Thymus (tissue), 11 donors: ENCODE data around the gene SLC35F3. TPM values are rescaled to one million over a fixed set of nuclear protein-coding genes. Genes with fewer than 3 reads are reported as not detected.

ENCODE experiments used
- DNase-seq, 9 donors: peaks; one replicate each; pipeline ENCODE4 v3.0.0-alpha.2; 2013; ENCODE audit warnings: low spot score in 9 of 9, low read depth in 6 of 9, missing footprints in 1 of 9
- H3K27ac ChIP-seq, 2 donors: one replicate each; pipeline ENCODE4 v1.5.1; 2013; ENCODE audit warnings: control low read depth in 1 of 2, low read depth in 1 of 2, low read length in 1 of 2, mild to moderate bottlenecking in 1 of 2, moderate library complexity in 1 of 2
- H3K27me3 ChIP-seq, 2 donors: one replicate each; pipeline ENCODE4 v1.5.1; 2013; ENCODE audit warnings: low read length in 1 of 2; ENCODE audit not compliant: control insufficient read depth in 2 of 2, insufficient read depth in 1 of 2
- H3K36me3 ChIP-seq, 2 donors: one replicate each; pipeline ENCODE4 v1.5.1; 2013; ENCODE audit warnings: low read length in 1 of 2, mild to moderate bottlenecking in 1 of 2, moderate library complexity in 1 of 2; ENCODE audit not compliant: control insufficient read depth in 2 of 2, insufficient read depth in 2 of 2
- H3K4me1 ChIP-seq, 2 donors: one replicate each; pipeline ENCODE4 v1.5.1; 2013; ENCODE audit warnings: low read length in 2 of 2; ENCODE audit not compliant: control insufficient read depth in 2 of 2, insufficient read depth in 2 of 2
- H3K4me3 ChIP-seq, 2 donors: one replicate each; pipeline ENCODE4 v1.5.1; 2013; ENCODE audit warnings: low read length in 2 of 2, control low read depth in 1 of 2, mild to moderate bottlenecking in 1 of 2
- H3K9me3 ChIP-seq, 2 donors: one replicate each; pipeline ENCODE4 v1.5.1; 2013; ENCODE audit warnings: low read length in 1 of 2, mild to moderate bottlenecking in 1 of 2; ENCODE audit not compliant: control insufficient read depth in 2 of 2, insufficient read depth in 1 of 2
- WGBS: extraction: QIAGEN DNeasy Blood & Tissue Kit; methylation state at CpG from one replicate; pipeline ENCODE4 v1.1.7; 2013; 5-methylcytosine and 5-hydroxymethylcytosine counted together
- polyA plus RNA-seq: library from polyadenylated mRNA; stranded (reverse); fragments of 200-250 nt; gene quantifications from one replicate; pipeline ENCODE4 v1.2.3, GENCODE V29; 2013
- total RNA-seq: library from RNA; stranded (reverse); fragments of 120-200 nt; gene quantifications from one replicate; pipeline ENCODE4 v1.2.4, GENCODE V29; 2013
- donor health status: healthy.

SLC35F3 gene
- total and polyA plus RNA-seq, 2 donors, result 1.9 to 3.2 TPM

DNA sequence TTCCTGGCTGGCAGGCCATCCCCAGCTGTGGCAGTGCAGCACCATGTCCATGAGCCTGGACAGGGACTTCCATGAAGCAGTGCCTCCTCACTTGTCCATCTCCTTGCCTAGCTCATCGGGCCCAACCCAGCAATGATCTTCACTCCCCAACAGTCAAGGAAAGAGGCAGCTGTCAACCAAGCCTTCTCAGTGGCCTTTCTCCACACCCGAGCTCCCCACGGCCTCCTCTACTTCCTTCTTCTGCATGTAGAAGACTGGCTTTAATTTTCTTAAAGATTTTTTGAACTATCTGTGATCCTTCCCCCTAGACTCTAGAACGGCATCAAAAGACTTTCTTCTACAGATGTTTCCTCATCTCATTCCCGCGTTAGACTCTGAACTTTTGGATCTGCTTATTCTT, 403.2 kb downstream of the SLC35F3 start:
- H3K4me3 ChIP-seq, result no peak overlapping the region
- no peaks in the 10 kb centered on the region for H3K9me3 ChIP-seq
- WGBS, result 63% methylated on average over 6 of the region's 6 CpGs
- H3K27ac ChIP-seq, result no peak overlapping the region
- DNase-seq, result no peak
- H3K27me3 ChIP-seq, result no peaks in the 10 kb centered on the region
- H3K36me3 ChIP-seq, result no peaks in the 10 kb centered on the region
- H3K4me1 ChIP-seq, result no peaks in the 10 kb centered on the region

DNA sequence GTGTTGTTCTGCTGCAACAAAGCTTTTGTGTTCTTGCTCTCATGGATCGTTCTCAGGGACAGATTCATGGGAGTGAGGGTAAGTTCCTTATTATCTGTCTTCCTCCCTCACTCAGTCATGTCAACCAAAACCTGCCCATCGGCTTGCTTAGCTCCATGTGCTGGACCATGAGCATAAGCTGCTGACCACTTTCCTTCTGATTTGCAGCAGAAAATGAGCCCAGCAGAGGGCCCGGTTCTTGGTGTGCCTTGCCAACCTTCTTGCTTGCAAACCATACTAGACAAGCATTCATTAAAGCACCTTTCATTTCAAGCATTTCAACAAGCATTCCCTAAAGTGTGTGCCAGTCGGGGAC, 404.7 kb downstream of the SLC35F3 start:
- 92% methylated on average over 4 of the region's 4 CpGs for WGBS
- Histone ChIP-seq H3K9me3 (no peaks in the 10 kb centered on the region), H3K27me3 (no peaks in the 10 kb centered on the region), H3K4me1 (no peaks in the 10 kb centered on the region), H3K36me3 (no peaks in the 10 kb centered on the region), H3K27ac (no peak overlapping the region), H3K4me3 (no peak overlapping the region)
- no peak for DNase-seq

DNA sequence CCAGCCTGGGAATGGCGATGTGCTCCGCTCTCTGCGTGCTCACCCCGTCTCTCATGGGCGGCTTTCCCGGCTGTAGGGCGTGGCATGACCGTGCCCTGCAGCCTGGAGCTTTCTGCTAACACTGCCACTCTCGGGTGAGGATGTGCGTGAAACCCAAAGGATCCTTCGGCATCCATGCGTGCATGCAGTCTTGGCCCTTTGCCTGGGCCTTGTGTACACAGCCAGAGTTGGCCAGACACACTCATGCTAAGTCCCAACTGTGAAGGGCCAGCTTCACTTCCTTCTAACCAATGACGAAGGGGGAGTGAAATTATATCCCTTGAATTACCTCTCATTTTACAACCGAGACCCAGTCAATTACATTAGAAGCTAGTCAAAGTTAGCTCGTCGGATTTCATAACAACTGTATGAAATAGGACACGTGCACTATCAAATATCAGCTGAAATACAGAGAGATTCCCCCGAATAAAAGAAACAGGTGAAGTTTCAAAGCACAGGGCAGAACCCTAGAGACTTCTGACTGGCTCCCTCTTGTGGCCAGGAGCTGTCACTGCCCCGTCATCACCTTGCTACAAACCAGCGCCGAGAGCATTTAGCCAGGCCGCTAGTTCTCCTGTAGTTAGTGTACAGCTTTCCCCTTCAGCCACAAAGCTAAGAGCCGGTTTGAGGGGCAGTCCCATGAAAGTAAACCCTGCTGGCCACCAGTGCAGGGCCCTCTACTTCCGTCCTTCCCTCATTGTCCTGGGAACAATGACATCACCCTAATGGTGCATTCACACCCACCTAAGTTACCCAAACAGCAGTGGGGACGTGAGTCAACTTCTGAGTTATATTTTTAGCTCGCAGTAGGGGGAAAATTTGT, 405.4 kb downstream of the SLC35F3 start:
- H3K9me3 ChIP-seq, result no peaks in the 10 kb centered on the region
- no peak overlapping the region for H3K27ac ChIP-seq
- no peak overlapping the region for H3K4me3 ChIP-seq
- WGBS, result 63% methylated on average over 26 of the region's 26 CpGs
- peak in 8 of 9 donors; percentile 41 to 82 (median 55) for DNase-seq
- H3K27me3 ChIP-seq, result no peaks in the 10 kb centered on the region
- no peaks in the 10 kb centered on the region for H3K36me3 ChIP-seq
- no peaks in the 10 kb centered on the region for H3K4me1 ChIP-seq

DNA sequence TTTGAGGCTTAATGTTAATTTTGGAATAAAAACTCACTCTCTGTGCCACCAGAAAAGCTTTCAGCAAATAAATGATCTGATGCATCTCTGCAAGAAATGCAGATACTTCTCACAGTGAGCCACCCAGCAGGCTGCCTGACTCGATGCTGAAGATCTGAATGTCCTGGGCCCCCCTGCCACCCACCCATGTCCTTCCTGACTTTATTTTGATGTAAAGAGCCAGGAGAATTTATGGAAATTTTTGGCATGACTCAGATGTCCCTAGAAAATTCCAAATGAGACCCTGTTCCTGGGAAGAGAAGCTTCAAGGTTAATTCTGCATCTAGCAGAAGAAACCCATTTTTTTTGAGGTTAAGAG, 406.0 kb downstream of the SLC35F3 start:
- H3K27me3 ChIP-seq, result no peaks in the 10 kb centered on the region
- no peaks in the 10 kb centered on the region for H3K36me3 ChIP-seq
- no peak overlapping the region for H3K27ac ChIP-seq
- WGBS, result 85% methylated on average over 1 of the region's 1 CpG
- H3K4me1 ChIP-seq, result no peaks in the 10 kb centered on the region
- no peak overlapping the region for H3K4me3 ChIP-seq
- DNase-seq, result no peak
- H3K9me3 ChIP-seq, result no peaks in the 10 kb centered on the region

DNA sequence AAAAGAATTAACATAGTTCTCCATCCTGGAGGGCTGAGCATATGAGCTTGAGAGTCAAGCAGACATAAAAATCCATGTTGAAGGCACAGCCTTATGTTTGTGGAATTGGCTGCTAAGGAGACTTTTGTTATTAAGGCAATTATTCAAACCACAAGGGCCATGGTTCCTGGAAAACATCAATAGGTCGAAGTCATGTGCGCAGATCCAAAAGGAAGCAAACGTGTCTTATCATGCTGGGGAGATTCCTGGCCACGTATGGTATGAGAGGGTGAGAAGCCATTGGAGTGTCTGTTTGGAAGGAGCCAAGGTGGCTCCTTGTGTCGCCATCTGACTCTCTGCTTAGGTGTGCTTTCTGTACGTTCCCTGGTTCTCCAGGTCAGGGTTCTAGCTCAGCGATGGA, 406.9 kb downstream of the SLC35F3 start:
- H3K4me3 ChIP-seq, result no peak overlapping the region
- no peaks in the 10 kb centered on the region for H3K36me3 ChIP-seq
- no peaks in the 10 kb centered on the region for H3K4me1 ChIP-seq
- no peak for DNase-seq
- 95% methylated on average over 7 of the region's 7 CpGs for WGBS
- no peaks in the 10 kb centered on the region for H3K27me3 ChIP-seq
- no peaks in the 10 kb centered on the region for H3K9me3 ChIP-seq
- H3K27ac ChIP-seq, result no peak overlapping the region

DNA sequence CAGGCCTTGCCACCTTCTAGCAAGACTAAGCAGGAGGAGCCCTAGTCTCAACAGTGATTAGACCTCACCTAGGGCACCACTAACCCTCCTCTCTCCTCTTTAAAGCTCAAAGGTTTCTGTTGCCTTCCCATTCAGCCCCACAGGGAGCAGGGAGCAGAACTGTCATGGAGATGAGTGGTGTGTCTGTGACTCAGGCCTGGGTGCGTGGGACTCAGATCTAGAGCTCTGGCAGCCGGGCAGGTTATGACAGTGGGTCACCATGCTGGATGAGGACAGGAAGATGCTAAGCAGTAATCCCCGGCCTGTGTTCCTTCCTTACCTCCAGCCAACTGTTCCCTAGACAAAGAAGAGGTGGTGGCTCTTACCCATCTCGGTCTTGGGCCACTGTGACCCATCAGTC, 408.7 kb downstream of the SLC35F3 start:
- Histone ChIP-seq H3K4me1 (no peaks in the 10 kb centered on the region), H3K36me3 (no peaks in the 10 kb centered on the region), H3K4me3 (no peak overlapping the region), H3K27ac (no peak overlapping the region), H3K27me3 (no peaks in the 10 kb centered on the region), H3K9me3 (no peaks in the 10 kb centered on the region)
- DNase-seq, result no peak
- WGBS, result 98% methylated on average over 4 of the region's 4 CpGs

DNA sequence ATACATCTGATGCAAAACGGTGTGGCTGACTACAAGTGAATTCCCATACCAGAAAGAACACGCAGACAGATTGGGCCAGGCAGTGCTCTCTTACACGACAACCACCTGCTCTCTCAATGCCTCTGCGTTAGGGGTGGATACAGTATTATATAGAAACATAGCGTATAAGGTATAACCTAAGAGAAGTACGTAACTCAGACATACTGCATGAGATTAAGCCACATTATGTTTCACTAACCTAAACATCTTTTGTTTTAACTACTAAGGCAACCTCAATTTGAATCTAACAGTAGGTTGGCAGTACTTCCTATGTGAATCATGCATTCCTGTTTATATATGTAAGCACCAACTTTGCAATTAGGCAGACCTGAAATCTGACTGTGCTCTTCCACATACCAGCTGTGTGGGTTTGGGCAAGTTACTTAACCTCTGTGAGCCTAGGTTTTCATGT, 410.6 kb downstream of the SLC35F3 start:
- peak in 5 of 9 donors; percentile 47 to 79 (median 63) for DNase-seq
- WGBS, result 87% methylated on average over 6 of the region's 6 CpGs
- H3K4me1 ChIP-seq, result no peaks in the 10 kb centered on the region
- no peak overlapping the region for H3K4me3 ChIP-seq
- no peaks in the 10 kb centered on the region for H3K27me3 ChIP-seq
- H3K9me3 ChIP-seq, result no peaks in the 10 kb centered on the region
- H3K36me3 ChIP-seq, result no peaks in the 10 kb centered on the region
- H3K27ac ChIP-seq, result no peak overlapping the region

DNA sequence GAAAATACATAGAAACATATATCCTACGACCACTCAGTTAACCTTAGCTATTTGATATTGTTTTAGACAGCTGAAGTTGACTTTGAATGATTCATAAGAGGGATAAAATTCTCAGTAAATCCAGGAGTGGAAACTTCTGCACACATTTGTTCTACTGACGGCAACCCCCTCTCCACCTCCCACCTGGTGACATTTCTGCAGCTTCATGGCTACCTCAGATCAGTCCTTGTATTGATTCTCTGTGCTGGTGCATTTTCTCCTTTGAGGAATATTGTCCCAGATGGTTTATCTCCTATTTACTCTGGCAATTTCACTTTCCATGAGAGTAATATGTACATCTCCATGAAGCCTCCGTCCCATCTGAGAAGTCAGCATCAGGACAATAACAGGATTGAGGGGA, 411.1 kb downstream of the SLC35F3 start:
- no peak overlapping the region for H3K27ac ChIP-seq
- H3K4me3 ChIP-seq, result no peak overlapping the region

DNA sequence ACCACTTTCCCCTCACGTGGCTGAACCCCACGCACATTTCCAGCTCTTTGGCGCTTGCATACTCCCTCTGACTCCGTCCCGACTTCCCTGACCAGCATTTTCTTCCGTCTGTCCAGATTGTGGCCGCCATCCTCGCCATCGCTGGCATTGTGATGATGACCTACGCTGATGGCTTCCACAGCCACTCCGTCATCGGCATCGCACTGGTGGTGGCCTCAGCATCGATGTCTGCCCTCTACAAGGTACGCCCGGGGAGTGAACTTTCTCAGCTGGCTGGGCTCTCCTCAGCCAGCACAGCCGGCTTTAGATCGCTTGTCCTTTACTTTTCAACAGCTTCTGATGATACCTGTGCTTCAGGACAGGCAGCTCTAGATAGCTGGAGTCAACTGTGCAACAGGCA, 412.0 kb downstream of the SLC35F3 start:
- 96% methylated on average over 18 of the region's 18 CpGs for WGBS
- DNase-seq, result no peak
- no peak overlapping the region for H3K27ac ChIP-seq

More for the DNA sequence above, 411.1 kb downstream of the SLC35F3 start:
- no peak for DNase-seq
- Histone ChIP-seq H3K4me1 (no peaks in the 10 kb centered on the region), H3K27me3 (no peaks in the 10 kb centered on the region), H3K9me3 (no peaks in the 10 kb centered on the region), H3K36me3 (no peaks in the 10 kb centered on the region)
- WGBS, result 83% methylated on average over 3 of the region's 3 CpGs

More for the DNA sequence above, 412.0 kb downstream of the SLC35F3 start:
- no peaks in the 10 kb centered on the region for H3K36me3 ChIP-seq
- no peaks in the 10 kb centered on the region for H3K27me3 ChIP-seq
- H3K4me1 ChIP-seq, result no peaks in the 10 kb centered on the region
- H3K9me3 ChIP-seq, result no peaks in the 10 kb centered on the region
- no peak overlapping the region for H3K4me3 ChIP-seq
